Pancreas (tissue), 10 donors: ENCODE data around the gene EIF5B. TPM values are rescaled to one million over a fixed set of nuclear protein-coding genes. Genes with fewer than 3 reads are reported as not detected.

Experiments
- ATAC-seq, 4 donors: fragments of 200-7000 bp; cut with Tn5 transposase; one replicate each; pipeline versions ENCODE4 v1.8.0 to v1.9.1; 2020; ENCODE audit warnings: mild to moderate bottlenecking in 4 of 4, moderate library complexity in 4 of 4
- DNase-seq, 6 donors: peaks; one replicate each; pipeline ENCODE4 v3.0.0-alpha.2; 2020
- FAIRE-seq: peaks from 2 replicates; lab custom pipeline; 2012; peaks lifted over from hg19 to GRCh38; lab: Jason Lieb, UNC
- H3K27ac ChIP-seq, 4 donors: fragments of 200-600 bp; sonication (generic); 1 replicate in 3 of 4; 2 replicates in 1 of 4; pipeline versions ENCODE4 v1.5.0 to v1.8.0; 2020
- H3K27me3 ChIP-seq, 4 donors: fragments of 200-600 bp; one replicate each; pipeline ENCODE4 v1.8.0; 2021
- H3K36me3 ChIP-seq, 3 donors: fragments of 200-600 bp; sonication (generic) in 1 of 3; one replicate each; pipeline versions ENCODE4 v1.5.0 to v1.8.0; 2020 to 2021
- H3K4me1 ChIP-seq, 3 donors: fragments of 200-600 bp; one replicate each; pipeline ENCODE4 v1.8.0; 2021
- H3K4me3 ChIP-seq, 4 donors: fragments of 200-600 bp; sonication (generic) in 2 of 4; one replicate each; pipeline versions ENCODE4 v1.5.0 to v1.8.0; 2020 to 2021
- H3K9me3 ChIP-seq, 4 donors: fragments of 200-600 bp; one replicate each; pipeline ENCODE4 v1.8.0; 2021
- CTCF ChIP-seq, 4 donors: fragments of 200-600 bp; sonication (generic) in 3 of 4; IDR thresholded peaks; one replicate each; pipeline versions ENCODE4 v1.5.0 to v1.8.0; 2021; ENCODE audit warnings: antibody characterized with exemption in 4 of 4
- WGBS, 2 donors: extraction: QIAGEN DNeasy Blood & Tissue Kit; methylation state at CpG; one replicate each; pipeline ENCODE4 v1.1.7; 2013; 5-methylcytosine and 5-hydroxymethylcytosine counted together
- intact Hi-C, 3 donors: fragments of 100-400 bp; cut with DNase I; formaldehyde crosslinking; loops; one replicate each; pipeline versions ENCODE4 v1.11.1 to v1.14.2; 2022
- polyA plus RNA-seq, 2 donors: library from polyadenylated mRNA; stranded (reverse); fragments of 200-250 nt; gene quantifications; one replicate each; pipeline ENCODE4 v1.2.3, GENCODE V29; 2013
- total RNA-seq, 6 donors: library from RNA; stranded (reverse); fragmentation: NEBNext Ultra II Directional in 4 of 6; extraction: Animal tissue kit (Norgen Biotek cat#: 25700) in 4 of 6; gene quantifications; one replicate each; pipeline versions ENCODE4 v1.2.1 to v1.2.4, GENCODE V29; 2021 to 2023
- donor health status: healthy with polysubstance abuse.
- donor health status: DM: no; HTN: no; CAD: no; lungs with moderate emphysema.
- donor health status: DM: no; HTN: no; CAD: no.
- donor health status: control.
- donor health status: control.
- donor health status: Bipolar disorder and iron deficiency.
- donor health status: DM: yes; HTN: yes; CAD: no.
- donor health status: DM: no; HTN: no; CAD: no.
- donor health status: DM: no; HTN: no; CAD: no.
- donor health status: DM: yes; HTN: yes; CAD: no.

Gene EIF5B
- total and polyA plus RNA-seq, 8 donors = 15.2 to 55.1 (median 22.8) TPM

GRCh38 chr2:99420031-99420430 is 82.8 kb downstream of the EIF5B start:
- FAIRE-seq = no peak
- no peak for ATAC-seq
- intact Hi-C loops = no loop called here
- DNase-seq = no peak
- H3K27me3 ChIP-seq = no peaks in the 10 kb centered on the region
- no peaks in the 10 kb centered on the region for H3K4me1 ChIP-seq
- 65 to 67% methylated on average over 1 of the region's 1 CpG for WGBS, 2 donors
- no peaks in the 10 kb centered on the region for H3K9me3 ChIP-seq
- H3K27ac ChIP-seq = no peak overlapping the region
- H3K36me3 ChIP-seq = peaks cover 0 to 7% (median 0%) of the 10 kb centered on the region in 3 donors
- TF ChIP-seq CTCF (IDR thresholded peaks at IDR 0.05) = no peak
- H3K4me3 ChIP-seq = no peak overlapping the region

- no peaks in the 10 kb centered on the region for H3K9me3 ChIP-seq
- H3K4me1 ChIP-seq = no peaks in the 10 kb centered on the region
- FAIRE-seq (no peak), DNase-seq (no peak), ATAC-seq (no peak)
- intact Hi-C loops = no loop called here
- H3K4me3 ChIP-seq = no peak overlapping the region
- H3K36me3 ChIP-seq = peaks cover 0 to 7% (median 0%) of the 10 kb centered on the region in 3 donors
- 80 to 82% methylated on average over 5 of the region's 5 CpGs for WGBS, 2 donors
- H3K27me3 ChIP-seq = no peaks in the 10 kb centered on the region
- no peak overlapping the region for H3K27ac ChIP-seq
- TF ChIP-seq CTCF (IDR thresholded peaks at IDR 0.05) = no peak
Measured at GRCh38 chr2:99420751-99421299, 83.6 kb downstream of the EIF5B start.

- FAIRE-seq = no peak
- Histone ChIP-seq H3K27me3 (no peaks in the 10 kb centered on the region), H3K9me3 (no peaks in the 10 kb centered on the region), H3K4me1 (no peaks in the 10 kb centered on the region), H3K4me3 (no peak overlapping the region), H3K36me3 (peaks cover 0 to 7% (median 0%) of the 10 kb centered on the region in 3 donors), H3K27ac (no peak overlapping the region)
- DNase-seq = no peak
- 94 to 95% methylated on average over 5 of the region's 5 CpGs for WGBS, 2 donors
- no peak for ATAC-seq
- intact Hi-C loops = no loop called here
- TF ChIP-seq CTCF (IDR thresholded peaks at IDR 0.05) = no peak
Measured at GRCh38 chr2:99421469-99421868, 84.3 kb downstream of the EIF5B start.

GRCh38 chr2:99422599-99422998 is 85.4 kb downstream of the EIF5B start:
- no peak for ATAC-seq
- no peak for DNase-seq
- H3K9me3 ChIP-seq = no peaks in the 10 kb centered on the region
- no peaks in the 10 kb centered on the region for H3K4me1 ChIP-seq
- intact Hi-C loops = no loop called here
- H3K27ac ChIP-seq = no peak overlapping the region
- no peak overlapping the region for H3K4me3 ChIP-seq
- WGBS, 2 donors = 67 to 72% methylated on average over 3 of the region's 3 CpGs
- no peak for FAIRE-seq
- H3K27me3 ChIP-seq = no peaks in the 10 kb centered on the region
- no peak for TF ChIP-seq CTCF (IDR thresholded peaks at IDR 0.05)
- peaks cover 0 to 11% (median 0%) of the 10 kb centered on the region in 3 donors for H3K36me3 ChIP-seq

- H3K4me3 ChIP-seq = no peak overlapping the region
- no peak for FAIRE-seq
- intact Hi-C loops = no loop called here
- no peaks in the 10 kb centered on the region for H3K27me3 ChIP-seq
- DNase-seq = no peak
- H3K4me1 ChIP-seq = no peaks in the 10 kb centered on the region
- TF ChIP-seq CTCF (IDR thresholded peaks at IDR 0.05) = no peak
- H3K27ac ChIP-seq = no peak overlapping the region
- peaks cover 0 to 16% (median 4%) of the 10 kb centered on the region in 3 donors for H3K36me3 ChIP-seq
- no peak for ATAC-seq
- H3K9me3 ChIP-seq = no peaks in the 10 kb centered on the region
Measured at GRCh38 chr2:99424371-99424770, 87.2 kb downstream of the EIF5B start.
